HEK293 (cell line): ENCODE data around the gene ALG8.

Experiments
- CTCF ChIA-PET: fragments of 350-600 bp; formaldehyde crosslinking; extraction: SDS; loops from one replicate; lab custom pipeline; 2021; ENCODE audit warnings: antibody characterized with exemption; lab: Yijun Ruan, JAX
- POLR2A ChIA-PET: fragments of 300-600 bp; formaldehyde crosslinking; extraction: SDS; loops from one replicate; lab custom pipeline; 2020; ENCODE audit warnings: antibody characterized with exemption, inconsistent platforms; lab: Yijun Ruan, JAX
- H3K27ac ChIP-seq: fragments of 200-500 bp; sonication (Bioruptor generic); 2 replicates; pipeline ENCODE4 v1.5.1; 2014; ENCODE audit warnings: low read depth, low read length, control low read depth, inconsistent platforms; ENCODE audit errors: extremely low read depth
- H3K36me3 ChIP-seq, 2 experiments: fragments of 200-500 bp in 1 of 2; sonication (Bioruptor generic) in 1 of 2; 1 replicate in 1 of 2; 2 replicates in 1 of 2; pipeline ENCODE4 v1.5.1; 2014 to 2017; ENCODE audit warnings: inconsistent platforms in 2 of 2, low read length in 2 of 2; ENCODE audit not compliant: control insufficient read depth in 2 of 2, insufficient read depth in 1 of 2
- H3K4me1 ChIP-seq: fragments of 200-500 bp; sonication (Bioruptor generic); 2 replicates; pipeline ENCODE4 v1.5.1; 2014; ENCODE audit warnings: mild to moderate bottlenecking, low read length, inconsistent platforms; ENCODE audit not compliant: control insufficient read depth, insufficient read depth
- H3K4me3 ChIP-seq: 2 replicates; pipeline ENCODE4 v1.5.1; 2011; ENCODE audit warnings: low read depth, mild to moderate bottlenecking, control low read depth, low read length, moderate library complexity
- H3K9me3 ChIP-seq: fragments of 200-500 bp; sonication (Bioruptor generic); 2 replicates; pipeline ENCODE4 v1.5.1; 2014; ENCODE audit warnings: low read depth, low read length, inconsistent platforms; ENCODE audit not compliant: control insufficient read depth, insufficient read depth
- FEZF1 ChIP-seq: fragments of 450-650 bp; formaldehyde crosslinking; IDR thresholded peaks from 2 replicates; pipeline ENCODE4 v1.5.1; 2016; ENCODE audit warnings: missing biosample characterization, missing genetic modification characterization
- GLI2 ChIP-seq: fragments of 450-650 bp; formaldehyde crosslinking; IDR thresholded peaks from 2 replicates; pipeline ENCODE4; 2017; ENCODE audit warnings: missing biosample characterization, missing genetic modification characterization, low read depth, borderline replicate concordance
- KLF10 ChIP-seq: fragments of 450-650 bp; IDR thresholded peaks from 2 replicates; pipeline ENCODE4 v1.5.1; 2018; ENCODE audit warnings: missing biosample characterization, mild to moderate bottlenecking, missing genetic modification characterization
- PRDM1 ChIP-seq: fragments of 450-650 bp; formaldehyde crosslinking; IDR thresholded peaks from 2 replicates; pipeline ENCODE4; 2016; ENCODE audit warnings: missing biosample characterization, missing genetic modification characterization
- SP7 ChIP-seq: fragments of 450-650 bp; formaldehyde crosslinking; IDR thresholded peaks from 2 replicates; pipeline ENCODE4 v1.5.1; 2016; ENCODE audit warnings: missing biosample characterization, missing genetic modification characterization
- TCF7L2 ChIP-seq: IDR thresholded peaks from 2 replicates; pipeline ENCODE4 v1.6.1; 2011; ENCODE audit warnings: low read depth, mild to moderate bottlenecking, inconsistent platforms, low read length, moderate library complexity, borderline replicate concordance
- ZBTB20 ChIP-seq: fragments of 450-650 bp; formaldehyde crosslinking; IDR thresholded peaks from 2 replicates; pipeline ENCODE4 v1.5.1; 2016; ENCODE audit warnings: missing biosample characterization, missing genetic modification characterization
- ZNF24 ChIP-seq: fragments of 450-650 bp; formaldehyde crosslinking; IDR thresholded peaks from 2 replicates; pipeline ENCODE4 v1.5.1; 2016; ENCODE audit warnings: missing biosample characterization, missing genetic modification characterization
- ZNF335 ChIP-seq: fragments of 450-650 bp; formaldehyde crosslinking; conservative IDR thresholded peaks from 2 replicates; pipeline ENCODE4 v1.5.1; 2016; ENCODE audit warnings: missing biosample characterization, missing genetic modification characterization
- ZNF341 ChIP-seq: fragments of 450-650 bp; formaldehyde crosslinking; IDR thresholded peaks from 2 replicates; pipeline ENCODE4; 2016; ENCODE audit warnings: low read depth, missing biosample characterization, missing genetic modification characterization
- ZNF366 ChIP-seq: fragments of 450-650 bp; formaldehyde crosslinking; conservative IDR thresholded peaks from 2 replicates; pipeline ENCODE4 v1.5.1; 2016; ENCODE audit warnings: missing biosample characterization, missing genetic modification characterization
- ZNF37A ChIP-seq: fragments of 450-650 bp; IDR thresholded peaks from 2 replicates; pipeline ENCODE4 v1.5.1; 2018; ENCODE audit warnings: missing biosample characterization, missing genetic modification characterization
- ZNF391 ChIP-seq: fragments of 450-650 bp; formaldehyde crosslinking; IDR thresholded peaks from 2 replicates; pipeline ENCODE4 v1.5.1; 2016; ENCODE audit warnings: low read depth, missing biosample characterization, missing genetic modification characterization, borderline replicate concordance
- ZNF521 ChIP-seq: fragments of 450-650 bp; formaldehyde crosslinking; IDR thresholded peaks from 2 replicates; pipeline ENCODE4 v1.5.1; 2017; ENCODE audit warnings: missing biosample characterization, mild to moderate bottlenecking, missing genetic modification characterization
- ZNF529 ChIP-seq: fragments of 450-650 bp; formaldehyde crosslinking; IDR thresholded peaks from 2 replicates; pipeline ENCODE4 v1.5.1; 2017; ENCODE audit warnings: missing genetic modification characterization, missing biosample characterization; ENCODE audit not compliant: insufficient replicate concordance
- ZNF571 ChIP-seq: fragments of 450-650 bp; formaldehyde crosslinking; IDR thresholded peaks from 2 replicates; pipeline ENCODE4 v1.5.0; 2017; ENCODE audit warnings: missing biosample characterization, missing genetic modification characterization
- ZNF629 ChIP-seq: fragments of 450-650 bp; formaldehyde crosslinking; IDR thresholded peaks from 2 replicates; pipeline ENCODE4 v1.5.1; 2017; ENCODE audit warnings: missing biosample characterization, missing genetic modification characterization
- ZNF639 ChIP-seq: fragments of 450-650 bp; formaldehyde crosslinking; IDR thresholded peaks from 2 replicates; pipeline ENCODE4 v1.5.1; 2016; ENCODE audit warnings: missing biosample characterization, missing genetic modification characterization
- ZNF670 ChIP-seq: fragments of 450-650 bp; formaldehyde crosslinking; IDR thresholded peaks from 2 replicates; pipeline ENCODE4 v1.5.1; 2016; ENCODE audit warnings: missing biosample characterization, missing genetic modification characterization, low read depth
- ZNF76 ChIP-seq: fragments of 450-650 bp; formaldehyde crosslinking; IDR thresholded peaks from 2 replicates; pipeline ENCODE4; 2016; ENCODE audit warnings: low read depth, missing biosample characterization, missing genetic modification characterization, borderline replicate concordance
- ZNF791 ChIP-seq: fragments of 450-650 bp; formaldehyde crosslinking; IDR thresholded peaks from 2 replicates; pipeline ENCODE4 v1.5.1; 2016; ENCODE audit warnings: missing biosample characterization, missing genetic modification characterization
- ZNF837 ChIP-seq: fragments of 450-650 bp; formaldehyde crosslinking; IDR thresholded peaks from 2 replicates; pipeline ENCODE4 v1.5.1; 2016; ENCODE audit warnings: missing biosample characterization, missing genetic modification characterization
- ZNF843 ChIP-seq: fragments of 450-650 bp; formaldehyde crosslinking; IDR thresholded peaks from 2 replicates; pipeline ENCODE4 v1.5.1; 2016; ENCODE audit warnings: missing biosample characterization, missing genetic modification characterization
- ZSCAN4 ChIP-seq: fragments of 450-650 bp; formaldehyde crosslinking; IDR thresholded peaks from 2 replicates; pipeline ENCODE4 v1.5.1; 2017; ENCODE audit warnings: missing biosample characterization, missing genetic modification characterization
- TF ChIP-seq, protein P1 (sequence below): fragments of 450-650 bp; formaldehyde crosslinking; optimal IDR thresholded peaks from 2 replicates; pipeline ENCODE3; 2016; ENCODE audit warnings: missing biosample characterization, mild to moderate bottlenecking, missing genetic modification characterization
- TF ChIP-seq, protein P2 (sequence below): fragments of 450-650 bp; formaldehyde crosslinking; IDR thresholded peaks from 2 replicates; pipeline ENCODE4 v1.5.1; 2016; ENCODE audit warnings: missing biosample characterization, missing genetic modification characterization, low read depth
- TF ChIP-seq, protein P3 (sequence below): fragments of 450-650 bp; formaldehyde crosslinking; IDR thresholded peaks from 2 replicates; pipeline ENCODE4 v1.5.1; 2016; ENCODE audit warnings: missing biosample characterization, missing genetic modification characterization, low read depth
- TF ChIP-seq, protein P4 (sequence below): fragments of 450-650 bp; formaldehyde crosslinking; conservative IDR thresholded peaks from 2 replicates; pipeline ENCODE4 v1.5.1; 2016; ENCODE audit warnings: low read depth, missing biosample characterization, missing genetic modification characterization

The ALG8 gene

DNA sequence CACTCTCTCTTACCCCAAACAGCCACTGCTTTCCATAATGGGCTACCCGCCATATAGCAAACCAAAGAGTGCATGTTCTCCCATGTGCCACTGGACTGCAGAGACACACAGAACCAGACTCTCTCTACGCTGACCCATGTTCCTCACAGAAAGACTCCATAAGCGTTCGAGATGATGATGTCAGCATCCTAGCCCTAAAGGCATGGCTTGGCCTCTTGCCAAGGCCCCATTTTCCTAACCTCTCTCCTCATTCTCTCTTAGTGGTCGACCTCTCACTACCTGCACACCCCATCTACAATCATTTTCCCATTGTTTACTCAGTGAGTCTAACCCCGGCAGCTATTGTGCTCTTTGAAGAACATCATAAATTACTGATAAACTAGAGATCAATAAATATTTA, 64.7 kb downstream of the ALG8 start (continued):
- TF ChIP-seq ZNF335 (peak; percentile 25; the same call in 1 of the 2 replicates), PRDM1 (tag by site-specific recombination) (peak; percentile 86), FEZF1 (tag by site-specific recombination) (0 out of 2 replicates have a peak, but pooled peaks have one; percentile 8), SP7 (tag by site-specific recombination) (peak; percentile 32; the same call in 1 of the 2 replicates), ZBTB20 (tag by site-specific recombination) (no peak), ZNF76 (no peak), ZNF341 (tag by site-specific recombination) (no peak), ZNF24 (0 out of 2 replicates have a peak, but pooled peaks have one; percentile 34), ZNF366 (peak; percentile 47; the same call in 1 of the 2 replicates), ZSCAN4 (tag by site-specific recombination) (no peak), ZNF629 (tag by site-specific recombination) (peak; percentile 61; the same call in 1 of the 2 replicates), ZNF843 (tag by site-specific recombination) (0 out of 2 replicates have a peak, but pooled peaks have one; percentile 23), KLF10 (tag by site-specific recombination) (no peak), ZNF639 (0 out of 2 replicates have a peak, but pooled peaks have one; percentile 41), GLI2 (tag by site-specific recombination) (no peak)
- TF ChIP-seq, protein P1, sequence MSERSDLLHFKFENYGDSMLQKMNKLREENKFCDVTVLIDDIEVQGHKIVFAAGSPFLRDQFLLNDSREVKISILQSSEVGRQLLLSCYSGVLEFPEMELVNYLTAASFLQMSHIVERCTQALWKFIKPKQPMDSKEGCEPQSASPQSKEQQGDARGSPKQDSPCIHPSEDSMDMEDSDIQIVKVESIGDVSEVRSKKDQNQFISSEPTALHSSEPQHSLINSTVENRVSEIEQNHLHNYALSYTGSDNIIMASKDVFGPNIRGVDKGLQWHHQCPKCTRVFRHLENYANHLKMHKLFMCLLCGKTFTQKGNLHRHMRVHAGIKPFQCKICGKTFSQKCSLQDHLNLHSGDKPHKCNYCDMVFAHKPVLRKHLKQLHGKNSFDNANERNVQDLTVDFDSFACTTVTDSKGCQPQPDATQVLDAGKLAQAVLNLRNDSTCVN (tag by site-specific recombination): no peak
- TF ChIP-seq, protein P2, sequence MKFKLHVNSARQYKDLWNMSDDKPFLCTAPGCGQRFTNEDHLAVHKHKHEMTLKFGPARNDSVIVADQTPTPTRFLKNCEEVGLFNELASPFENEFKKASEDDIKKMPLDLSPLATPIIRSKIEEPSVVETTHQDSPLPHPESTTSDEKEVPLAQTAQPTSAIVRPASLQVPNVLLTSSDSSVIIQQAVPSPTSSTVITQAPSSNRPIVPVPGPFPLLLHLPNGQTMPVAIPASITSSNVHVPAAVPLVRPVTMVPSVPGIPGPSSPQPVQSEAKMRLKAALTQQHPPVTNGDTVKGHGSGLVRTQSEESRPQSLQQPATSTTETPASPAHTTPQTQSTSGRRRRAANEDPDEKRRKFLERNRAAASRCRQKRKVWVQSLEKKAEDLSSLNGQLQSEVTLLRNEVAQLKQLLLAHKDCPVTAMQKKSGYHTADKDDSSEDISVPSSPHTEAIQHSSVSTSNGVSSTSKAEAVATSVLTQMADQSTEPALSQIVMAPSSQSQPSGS (tag by site-specific recombination): peak; percentile 83
- TF ChIP-seq, all 188 proteins: peak for 17

- Histone ChIP-seq H3K4me3 (no peak overlapping the region), H3K36me3 (peaks cover 8 to 66% of the 10 kb centered on the region in 2 experiments), H3K27ac (no peak overlapping the region), H3K9me3 (no peaks in the 10 kb centered on the region), H3K4me1 (peaks cover 3% of the 10 kb centered on the region; the same call in 1 of the 2 replicates)
- CTCF ChIA-PET: interaction anchor here (0.6 to 1.1 kb wide), 2 partner anchors 19 to 27 kb away, joined by 3 to 5 read pairs; no protein-coding TSS in a partner anchor
- POLR2A ChIA-PET: no interaction called here
- no peak for TF ChIP-seq ZNF391 (tag by site-specific recombination)
- no peak for TF ChIP-seq ZNF571 (tag by site-specific recombination)
- no peak for TF ChIP-seq ZNF529 (tag by site-specific recombination)
- no peak for TF ChIP-seq ZNF791 (tag by site-specific recombination)
- TF ChIP-seq ZNF837 (tag by site-specific recombination): no peak
- TF ChIP-seq ZNF521 (tag by site-specific recombination): no peak
- no peak for TF ChIP-seq ZNF670 (tag by site-specific recombination)
- no peak for TF ChIP-seq ZNF37A (tag by site-specific recombination)
- no peak for TF ChIP-seq TCF7L2
- TF ChIP-seq, protein P3, sequence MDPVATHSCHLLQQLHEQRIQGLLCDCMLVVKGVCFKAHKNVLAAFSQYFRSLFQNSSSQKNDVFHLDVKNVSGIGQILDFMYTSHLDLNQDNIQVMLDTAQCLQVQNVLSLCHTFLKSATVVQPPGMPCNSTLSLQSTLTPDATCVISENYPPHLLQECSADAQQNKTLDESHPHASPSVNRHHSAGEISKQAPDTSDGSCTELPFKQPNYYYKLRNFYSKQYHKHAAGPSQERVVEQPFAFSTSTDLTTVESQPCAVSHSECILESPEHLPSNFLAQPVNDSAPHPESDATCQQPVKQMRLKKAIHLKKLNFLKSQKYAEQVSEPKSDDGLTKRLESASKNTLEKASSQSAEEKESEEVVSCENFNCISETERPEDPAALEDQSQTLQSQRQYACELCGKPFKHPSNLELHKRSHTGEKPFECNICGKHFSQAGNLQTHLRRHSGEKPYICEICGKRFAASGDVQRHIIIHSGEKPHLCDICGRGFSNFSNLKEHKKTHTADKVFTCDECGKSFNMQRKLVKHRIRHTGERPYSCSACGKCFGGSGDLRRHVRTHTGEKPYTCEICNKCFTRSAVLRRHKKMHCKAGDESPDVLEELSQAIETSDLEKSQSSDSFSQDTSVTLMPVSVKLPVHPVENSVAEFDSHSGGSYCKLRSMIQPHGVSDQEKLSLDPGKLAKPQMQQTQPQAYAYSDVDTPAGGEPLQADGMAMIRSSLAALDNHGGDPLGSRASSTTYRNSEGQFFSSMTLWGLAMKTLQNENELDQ (tag by site-specific recombination): no peak
- TF ChIP-seq, protein P4, sequence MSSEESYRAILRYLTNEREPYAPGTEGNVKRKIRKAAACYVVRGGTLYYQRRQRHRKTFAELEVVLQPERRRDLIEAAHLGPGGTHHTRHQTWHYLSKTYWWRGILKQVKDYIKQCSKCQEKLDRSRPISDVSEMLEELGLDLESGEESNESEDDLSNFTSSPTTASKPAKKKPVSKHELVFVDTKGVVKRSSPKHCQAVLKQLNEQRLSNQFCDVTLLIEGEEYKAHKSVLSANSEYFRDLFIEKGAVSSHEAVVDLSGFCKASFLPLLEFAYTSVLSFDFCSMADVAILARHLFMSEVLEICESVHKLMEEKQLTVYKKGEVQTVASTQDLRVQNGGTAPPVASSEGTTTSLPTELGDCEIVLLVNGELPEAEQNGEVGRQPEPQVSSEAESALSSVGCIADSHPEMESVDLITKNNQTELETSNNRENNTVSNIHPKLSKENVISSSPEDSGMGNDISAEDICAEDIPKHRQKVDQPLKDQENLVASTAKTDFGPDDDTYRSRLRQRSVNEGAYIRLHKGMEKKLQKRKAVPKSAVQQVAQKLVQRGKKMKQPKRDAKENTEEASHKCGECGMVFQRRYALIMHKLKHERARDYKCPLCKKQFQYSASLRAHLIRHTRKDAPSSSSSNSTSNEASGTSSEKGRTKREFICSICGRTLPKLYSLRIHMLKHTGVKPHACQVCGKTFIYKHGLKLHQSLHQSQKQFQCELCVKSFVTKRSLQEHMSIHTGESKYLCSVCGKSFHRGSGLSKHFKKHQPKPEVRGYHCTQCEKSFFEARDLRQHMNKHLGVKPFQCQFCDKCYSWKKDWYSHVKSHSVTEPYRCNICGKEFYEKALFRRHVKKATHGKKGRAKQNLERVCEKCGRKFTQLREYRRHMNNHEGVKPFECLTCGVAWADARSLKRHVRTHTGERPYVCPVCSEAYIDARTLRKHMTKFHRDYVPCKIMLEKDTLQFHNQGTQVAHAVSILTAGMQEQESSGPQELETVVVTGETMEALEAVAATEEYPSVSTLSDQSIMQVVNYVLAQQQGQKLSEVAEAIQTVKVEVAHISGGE (tag by site-specific recombination): no peak
Measured at GRCh38 chr11:78072455-78072854, 67.0 kb downstream of the ALG8 start.
